ENCODE data around the gene FOXD1. TPM values are rescaled to one million over a fixed set of nuclear protein-coding genes. Genes with fewer than 3 reads are reported as not detected.

The FOXD1 gene
- total and polyA plus RNA-seq, 2 of the 8 experiments (the other 6 are each of a cell fraction or from before 2014, with no cell fraction given): 0.11 to 1.1 TPM

DNA sequence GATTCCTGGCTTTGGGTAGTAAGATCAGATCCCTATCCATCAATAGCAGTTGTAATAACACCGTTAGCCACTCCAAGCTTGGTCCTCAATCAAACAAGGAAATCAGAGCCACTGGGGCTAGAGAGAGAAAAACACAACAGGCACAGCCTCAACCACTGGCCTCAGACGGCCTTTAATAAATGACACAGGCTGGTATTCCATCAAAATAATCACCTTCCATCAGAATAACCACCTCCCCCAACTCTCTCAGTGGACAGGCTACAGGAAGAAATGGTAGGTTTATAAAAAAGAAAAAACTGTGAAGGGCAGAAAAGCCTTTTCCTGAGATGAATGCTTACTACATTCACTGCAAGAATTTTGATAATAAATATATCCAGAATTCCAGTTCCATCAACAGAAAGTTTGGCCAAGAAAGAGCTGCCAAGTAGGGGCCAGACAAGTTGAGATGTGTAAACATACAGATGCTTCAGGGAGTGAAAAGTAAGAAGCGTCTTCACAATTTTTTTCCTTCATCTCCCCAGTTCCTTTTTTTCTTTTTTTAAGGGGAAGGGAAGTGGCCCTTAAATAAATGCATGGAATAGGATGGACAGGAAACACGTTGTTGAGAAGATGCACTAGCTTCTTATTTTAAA, 5.5 kb downstream of the FOXD1 start (continued):
- TF ChIP-seq, protein P1, sequence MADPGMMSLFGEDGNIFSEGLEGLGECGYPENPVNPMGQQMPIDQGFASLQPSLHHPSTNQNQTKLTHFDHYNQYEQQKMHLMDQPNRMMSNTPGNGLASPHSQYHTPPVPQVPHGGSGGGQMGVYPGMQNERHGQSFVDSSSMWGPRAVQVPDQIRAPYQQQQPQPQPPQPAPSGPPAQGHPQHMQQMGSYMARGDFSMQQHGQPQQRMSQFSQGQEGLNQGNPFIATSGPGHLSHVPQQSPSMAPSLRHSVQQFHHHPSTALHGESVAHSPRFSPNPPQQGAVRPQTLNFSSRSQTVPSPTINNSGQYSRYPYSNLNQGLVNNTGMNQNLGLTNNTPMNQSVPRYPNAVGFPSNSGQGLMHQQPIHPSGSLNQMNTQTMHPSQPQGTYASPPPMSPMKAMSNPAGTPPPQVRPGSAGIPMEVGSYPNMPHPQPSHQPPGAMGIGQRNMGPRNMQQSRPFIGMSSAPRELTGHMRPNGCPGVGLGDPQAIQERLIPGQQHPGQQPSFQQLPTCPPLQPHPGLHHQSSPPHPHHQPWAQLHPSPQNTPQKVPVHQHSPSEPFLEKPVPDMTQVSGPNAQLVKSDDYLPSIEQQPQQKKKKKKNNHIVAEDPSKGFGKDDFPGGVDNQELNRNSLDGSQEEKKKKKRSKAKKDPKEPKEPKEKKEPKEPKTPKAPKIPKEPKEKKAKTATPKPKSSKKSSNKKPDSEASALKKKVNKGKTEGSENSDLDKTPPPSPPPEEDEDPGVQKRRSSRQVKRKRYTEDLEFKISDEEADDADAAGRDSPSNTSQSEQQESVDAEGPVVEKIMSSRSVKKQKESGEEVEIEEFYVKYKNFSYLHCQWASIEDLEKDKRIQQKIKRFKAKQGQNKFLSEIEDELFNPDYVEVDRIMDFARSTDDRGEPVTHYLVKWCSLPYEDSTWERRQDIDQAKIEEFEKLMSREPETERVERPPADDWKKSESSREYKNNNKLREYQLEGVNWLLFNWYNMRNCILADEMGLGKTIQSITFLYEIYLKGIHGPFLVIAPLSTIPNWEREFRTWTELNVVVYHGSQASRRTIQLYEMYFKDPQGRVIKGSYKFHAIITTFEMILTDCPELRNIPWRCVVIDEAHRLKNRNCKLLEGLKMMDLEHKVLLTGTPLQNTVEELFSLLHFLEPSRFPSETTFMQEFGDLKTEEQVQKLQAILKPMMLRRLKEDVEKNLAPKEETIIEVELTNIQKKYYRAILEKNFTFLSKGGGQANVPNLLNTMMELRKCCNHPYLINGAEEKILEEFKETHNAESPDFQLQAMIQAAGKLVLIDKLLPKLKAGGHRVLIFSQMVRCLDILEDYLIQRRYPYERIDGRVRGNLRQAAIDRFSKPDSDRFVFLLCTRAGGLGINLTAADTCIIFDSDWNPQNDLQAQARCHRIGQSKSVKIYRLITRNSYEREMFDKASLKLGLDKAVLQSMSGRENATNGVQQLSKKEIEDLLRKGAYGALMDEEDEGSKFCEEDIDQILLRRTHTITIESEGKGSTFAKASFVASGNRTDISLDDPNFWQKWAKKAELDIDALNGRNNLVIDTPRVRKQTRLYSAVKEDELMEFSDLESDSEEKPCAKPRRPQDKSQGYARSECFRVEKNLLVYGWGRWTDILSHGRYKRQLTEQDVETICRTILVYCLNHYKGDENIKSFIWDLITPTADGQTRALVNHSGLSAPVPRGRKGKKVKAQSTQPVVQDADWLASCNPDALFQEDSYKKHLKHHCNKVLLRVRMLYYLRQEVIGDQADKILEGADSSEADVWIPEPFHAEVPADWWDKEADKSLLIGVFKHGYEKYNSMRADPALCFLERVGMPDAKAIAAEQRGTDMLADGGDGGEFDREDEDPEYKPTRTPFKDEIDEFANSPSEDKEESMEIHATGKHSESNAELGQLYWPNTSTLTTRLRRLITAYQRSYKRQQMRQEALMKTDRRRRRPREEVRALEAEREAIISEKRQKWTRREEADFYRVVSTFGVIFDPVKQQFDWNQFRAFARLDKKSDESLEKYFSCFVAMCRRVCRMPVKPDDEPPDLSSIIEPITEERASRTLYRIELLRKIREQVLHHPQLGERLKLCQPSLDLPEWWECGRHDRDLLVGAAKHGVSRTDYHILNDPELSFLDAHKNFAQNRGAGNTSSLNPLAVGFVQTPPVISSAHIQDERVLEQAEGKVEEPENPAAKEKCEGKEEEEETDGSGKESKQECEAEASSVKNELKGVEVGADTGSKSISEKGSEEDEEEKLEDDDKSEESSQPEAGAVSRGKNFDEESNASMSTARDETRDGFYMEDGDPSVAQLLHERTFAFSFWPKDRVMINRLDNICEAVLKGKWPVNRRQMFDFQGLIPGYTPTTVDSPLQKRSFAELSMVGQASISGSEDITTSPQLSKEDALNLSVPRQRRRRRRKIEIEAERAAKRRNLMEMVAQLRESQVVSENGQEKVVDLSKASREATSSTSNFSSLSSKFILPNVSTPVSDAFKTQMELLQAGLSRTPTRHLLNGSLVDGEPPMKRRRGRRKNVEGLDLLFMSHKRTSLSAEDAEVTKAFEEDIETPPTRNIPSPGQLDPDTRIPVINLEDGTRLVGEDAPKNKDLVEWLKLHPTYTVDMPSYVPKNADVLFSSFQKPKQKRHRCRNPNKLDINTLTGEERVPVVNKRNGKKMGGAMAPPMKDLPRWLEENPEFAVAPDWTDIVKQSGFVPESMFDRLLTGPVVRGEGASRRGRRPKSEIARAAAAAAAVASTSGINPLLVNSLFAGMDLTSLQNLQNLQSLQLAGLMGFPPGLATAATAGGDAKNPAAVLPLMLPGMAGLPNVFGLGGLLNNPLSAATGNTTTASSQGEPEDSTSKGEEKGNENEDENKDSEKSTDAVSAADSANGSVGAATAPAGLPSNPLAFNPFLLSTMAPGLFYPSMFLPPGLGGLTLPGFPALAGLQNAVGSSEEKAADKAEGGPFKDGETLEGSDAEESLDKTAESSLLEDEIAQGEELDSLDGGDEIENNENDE (IDR thresholded peaks at IDR 0.05; ENCODE audit: insufficient replicate concordance, low read length): no peak
- TF ChIP-seq TBP (IDR thresholded peaks at IDR 0.05; ENCODE audit: low read depth, low read length) (no peak), CEBPB (IDR thresholded peaks at IDR 0.05; ENCODE audit: low read depth, low read length) (no peak), POLR2A (IDR thresholded peaks at IDR 0.05; ENCODE audit: control extremely low read depth in 1 of 2, low read depth in 2 of 2, low read length in 2 of 2) (no peak), CHD1 (IDR thresholded peaks at IDR 0.05; ENCODE audit: low read depth, low read length) (no peak), SUZ12 (IDR thresholded peaks at IDR 0.05; ENCODE audit: low read length) (no peak), SAP30 (IDR thresholded peaks at IDR 0.05; ENCODE audit: insufficient read depth, insufficient replicate concordance, low read length) (no peak), TAF7 (optimal IDR thresholded peaks at IDR 0.05; ENCODE audit: borderline replicate concordance, low read depth, low read length) (no peak)
- TF ChIP-seq, protein P2, sequence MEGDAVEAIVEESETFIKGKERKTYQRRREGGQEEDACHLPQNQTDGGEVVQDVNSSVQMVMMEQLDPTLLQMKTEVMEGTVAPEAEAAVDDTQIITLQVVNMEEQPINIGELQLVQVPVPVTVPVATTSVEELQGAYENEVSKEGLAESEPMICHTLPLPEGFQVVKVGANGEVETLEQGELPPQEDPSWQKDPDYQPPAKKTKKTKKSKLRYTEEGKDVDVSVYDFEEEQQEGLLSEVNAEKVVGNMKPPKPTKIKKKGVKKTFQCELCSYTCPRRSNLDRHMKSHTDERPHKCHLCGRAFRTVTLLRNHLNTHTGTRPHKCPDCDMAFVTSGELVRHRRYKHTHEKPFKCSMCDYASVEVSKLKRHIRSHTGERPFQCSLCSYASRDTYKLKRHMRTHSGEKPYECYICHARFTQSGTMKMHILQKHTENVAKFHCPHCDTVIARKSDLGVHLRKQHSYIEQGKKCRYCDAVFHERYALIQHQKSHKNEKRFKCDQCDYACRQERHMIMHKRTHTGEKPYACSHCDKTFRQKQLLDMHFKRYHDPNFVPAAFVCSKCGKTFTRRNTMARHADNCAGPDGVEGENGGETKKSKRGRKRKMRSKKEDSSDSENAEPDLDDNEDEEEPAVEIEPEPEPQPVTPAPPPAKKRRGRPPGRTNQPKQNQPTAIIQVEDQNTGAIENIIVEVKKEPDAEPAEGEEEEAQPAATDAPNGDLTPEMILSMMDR (IDR thresholded peaks at IDR 0.05; ENCODE audit: control extremely low read depth in 1 of 3, insufficient read depth in 1 of 3, low read depth in 1 of 3, low read length in 3 of 3): no peak

Data from H1 (cell line).